Ammon's horn (tissue), 1 donor: ENCODE results near the gene ANKS1B.
"Not testable (repeated sequence)": the region's sequence is repeated elsewhere in the genome, so short reads cannot be mapped to it uniquely, and the experiment has no call there.

Experiments used
- DNase-seq: peaks from one replicate; pipeline ENCODE4 v3.0.0-alpha.2; 2016; ENCODE audit warnings: low spot score

Gene ANKS1B

DNA sequence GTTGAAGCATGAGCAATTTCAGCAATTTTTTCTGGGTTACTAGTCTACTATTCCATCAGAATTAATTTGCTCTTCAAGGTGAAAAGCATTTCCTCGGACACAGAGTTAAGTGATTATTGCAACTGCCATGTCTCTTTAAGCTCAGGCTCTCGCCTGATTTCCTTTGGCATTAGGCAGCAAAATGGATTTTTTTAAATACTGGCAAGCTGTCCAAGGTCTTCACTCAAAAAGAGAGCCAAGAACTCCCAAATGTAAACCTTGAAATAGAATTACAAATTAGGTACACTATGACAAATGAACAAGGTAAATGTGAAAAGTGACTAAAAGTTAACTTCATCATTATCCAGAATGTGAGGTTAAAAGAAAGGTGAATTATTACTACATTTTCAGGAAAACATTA is 225.3 kb downstream of the ANKS1B start:
- DNase-seq, result no peak

DNA sequence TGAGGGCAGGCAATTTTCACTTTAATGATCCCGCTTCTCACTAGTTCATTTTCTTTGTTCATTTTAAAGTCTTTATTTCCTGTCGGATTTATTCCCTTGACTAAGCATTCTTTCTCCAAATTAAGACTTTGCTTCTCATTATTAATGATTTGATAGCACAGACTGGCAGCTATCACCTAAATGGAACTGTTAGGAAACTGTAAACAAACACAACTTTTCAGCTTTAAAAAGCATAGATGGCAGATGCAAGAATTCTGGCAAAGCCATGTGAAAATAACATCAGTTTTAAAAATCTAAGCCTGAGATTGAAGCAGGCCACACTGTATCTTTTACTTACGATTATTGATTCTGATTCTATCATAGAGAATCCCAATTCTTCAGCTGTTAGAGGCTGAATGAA is 225.7 kb downstream of the ANKS1B start:
- no peak for DNase-seq

DNA sequence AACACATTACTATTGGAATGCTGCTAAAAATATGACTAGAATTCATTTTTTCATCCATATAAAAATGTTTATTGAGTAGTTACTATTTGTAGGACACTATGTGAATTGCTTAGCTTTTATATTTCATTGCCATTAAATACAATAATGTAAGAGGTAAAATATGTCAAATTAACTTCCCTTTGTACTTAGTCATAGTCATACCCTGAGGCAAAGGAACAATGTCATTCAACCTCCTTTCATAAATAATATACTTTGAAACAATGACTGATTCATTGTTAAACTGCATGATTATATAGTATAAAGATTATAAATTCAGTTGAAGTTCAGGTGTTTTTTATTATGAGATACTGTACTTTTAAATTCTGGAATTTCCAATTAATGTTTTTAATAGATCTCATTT is 232.0 kb downstream of the ANKS1B start:
- no peak for DNase-seq

DNA sequence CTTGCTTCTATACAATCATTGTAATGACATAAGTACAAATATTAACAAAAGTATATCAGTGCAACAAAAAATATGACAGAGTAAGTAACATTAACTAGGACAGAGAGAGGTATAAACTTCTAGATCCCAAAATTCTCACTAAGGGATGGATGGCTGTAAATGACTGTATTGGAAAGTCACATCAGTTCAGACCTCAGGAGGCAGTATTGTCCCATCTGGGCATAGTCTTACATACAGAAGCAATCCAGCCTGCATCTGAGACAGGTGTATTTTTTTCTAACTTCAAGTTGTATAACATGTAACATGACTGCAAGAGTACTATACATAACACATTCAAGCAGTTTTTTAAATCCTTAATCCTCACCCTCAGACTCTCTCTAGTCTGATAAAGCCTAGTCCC is 238.2 kb downstream of the ANKS1B start:
- DNase-seq, result no peak

DNA sequence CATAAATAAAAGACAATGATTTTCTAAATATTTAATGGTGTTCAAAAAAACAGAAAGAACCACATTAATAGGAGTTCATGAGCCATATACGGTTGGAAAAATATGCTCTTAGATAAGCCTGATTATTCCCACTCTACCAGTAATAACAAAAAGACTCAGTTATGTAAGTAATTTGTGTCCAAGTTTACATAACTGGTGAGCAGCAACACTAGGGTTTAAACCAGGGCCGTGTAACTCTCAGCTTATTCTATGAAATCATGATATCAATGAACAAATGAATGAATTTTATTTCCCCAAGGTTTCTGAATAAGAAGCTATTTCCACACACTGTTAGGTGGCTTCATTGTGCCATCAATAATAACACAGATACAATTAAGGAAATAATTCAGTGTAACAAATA is 238.8 kb downstream of the ANKS1B start:
- DNase-seq, result no peak

DNA sequence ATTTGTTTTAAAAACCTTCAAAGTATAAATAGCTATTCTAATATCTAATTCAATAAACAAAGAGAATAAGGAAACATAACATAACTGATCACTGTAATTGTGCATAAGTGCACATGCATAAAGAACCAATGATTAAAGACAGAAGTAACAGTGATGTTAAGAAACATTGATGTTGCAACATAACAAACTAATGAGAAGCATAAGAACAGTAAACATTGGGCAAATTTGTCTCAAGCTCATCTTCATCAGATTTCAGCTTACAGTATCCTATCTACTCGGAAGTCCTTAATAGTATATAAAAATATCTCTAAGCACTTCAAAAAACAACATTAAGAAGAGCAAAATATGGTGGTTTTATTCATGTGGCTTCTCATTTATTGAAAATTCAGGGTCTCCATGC is 239.6 kb downstream of the ANKS1B start:
- no peak for DNase-seq

DNA sequence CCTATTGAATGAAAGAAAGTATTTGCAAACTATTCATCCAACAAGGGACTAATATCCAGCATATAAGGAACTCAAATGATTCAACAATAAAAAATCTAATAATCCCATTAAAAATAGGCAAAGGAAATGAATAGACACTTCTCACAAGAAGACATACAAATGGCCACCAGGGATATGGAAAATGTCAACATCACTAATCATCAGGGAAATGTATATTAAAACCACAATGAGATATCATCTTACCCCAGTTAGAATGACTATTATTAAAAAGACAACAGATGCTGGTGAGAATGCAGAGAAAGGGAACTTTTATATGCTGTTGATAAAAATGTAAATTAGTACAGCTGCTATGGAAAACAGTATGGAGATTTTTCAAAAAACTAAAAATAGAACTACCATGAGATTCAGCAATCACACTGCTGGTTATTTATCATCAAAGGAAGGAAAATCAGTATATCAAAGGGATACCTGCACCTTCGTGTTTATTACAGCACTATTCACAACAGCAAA is 247.9 kb downstream of the ANKS1B start:
- no peak for DNase-seq

GRCh38 chr12:99732131-99732530 is 252.6 kb downstream of the ANKS1B start:
- DNase-seq, result no peak

DNA sequence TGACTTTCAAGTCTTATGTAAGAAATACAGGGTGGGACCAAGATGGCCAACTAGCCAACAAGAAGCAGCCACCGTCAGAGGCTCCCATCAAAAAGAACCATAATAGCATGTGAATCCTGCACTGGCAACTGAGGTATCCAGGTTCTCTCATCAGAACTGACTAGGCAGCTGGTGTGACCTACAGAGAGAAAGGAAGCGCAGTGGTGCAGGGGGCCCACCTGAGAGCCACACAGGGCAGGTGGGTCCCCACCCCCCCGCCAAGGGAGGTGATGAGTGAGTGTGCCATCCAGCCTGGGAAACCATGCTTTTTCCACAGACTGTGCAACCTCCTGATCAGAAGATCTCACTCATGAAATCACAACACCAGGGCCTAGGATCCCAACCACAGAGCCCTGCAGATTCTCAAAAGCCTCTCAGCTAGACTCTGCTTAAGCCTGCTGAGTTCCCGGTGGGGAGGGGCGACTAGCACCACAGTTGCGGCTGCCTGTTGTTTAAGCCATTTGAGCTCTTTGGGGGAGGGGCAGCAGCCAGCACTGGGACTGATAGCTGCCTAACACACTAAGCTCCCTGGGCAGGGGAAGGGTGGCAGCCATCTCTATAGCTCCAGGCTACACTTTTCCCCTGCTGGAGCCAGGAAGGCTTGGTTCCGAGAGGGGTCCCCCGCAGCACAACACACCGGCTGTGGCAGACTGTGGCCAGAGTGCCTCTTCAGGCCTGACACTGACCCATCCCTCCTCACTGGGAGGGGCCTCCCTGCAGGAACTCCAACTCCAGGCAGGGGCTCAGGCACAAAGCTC is 261.8 kb downstream of the ANKS1B start:
- no peak for DNase-seq

GRCh38 chr12:99721715-99722275 is 262.9 kb downstream of the ANKS1B start:
- DNase-seq, result no peak

DNA sequence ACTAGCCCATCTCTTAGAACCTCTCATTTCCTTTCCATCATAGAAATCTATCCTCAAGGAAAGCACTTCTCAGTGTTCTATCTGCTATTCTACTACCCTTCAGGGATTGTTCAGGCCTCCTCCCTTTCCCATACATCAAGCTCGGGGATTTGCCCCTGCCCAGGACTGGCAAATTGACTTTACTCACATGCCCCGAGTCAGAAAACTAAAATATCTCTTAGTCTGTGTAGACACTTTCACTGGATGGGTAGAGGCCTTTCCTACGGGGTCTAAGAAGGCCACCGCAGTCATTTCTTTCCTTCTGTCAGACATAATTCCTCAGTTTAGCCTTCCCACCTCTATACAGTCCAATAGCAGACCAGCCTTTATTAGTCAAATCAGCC is 264.7 kb downstream of the ANKS1B start:
- not testable (repeated sequence) for DNase-seq

DNA sequence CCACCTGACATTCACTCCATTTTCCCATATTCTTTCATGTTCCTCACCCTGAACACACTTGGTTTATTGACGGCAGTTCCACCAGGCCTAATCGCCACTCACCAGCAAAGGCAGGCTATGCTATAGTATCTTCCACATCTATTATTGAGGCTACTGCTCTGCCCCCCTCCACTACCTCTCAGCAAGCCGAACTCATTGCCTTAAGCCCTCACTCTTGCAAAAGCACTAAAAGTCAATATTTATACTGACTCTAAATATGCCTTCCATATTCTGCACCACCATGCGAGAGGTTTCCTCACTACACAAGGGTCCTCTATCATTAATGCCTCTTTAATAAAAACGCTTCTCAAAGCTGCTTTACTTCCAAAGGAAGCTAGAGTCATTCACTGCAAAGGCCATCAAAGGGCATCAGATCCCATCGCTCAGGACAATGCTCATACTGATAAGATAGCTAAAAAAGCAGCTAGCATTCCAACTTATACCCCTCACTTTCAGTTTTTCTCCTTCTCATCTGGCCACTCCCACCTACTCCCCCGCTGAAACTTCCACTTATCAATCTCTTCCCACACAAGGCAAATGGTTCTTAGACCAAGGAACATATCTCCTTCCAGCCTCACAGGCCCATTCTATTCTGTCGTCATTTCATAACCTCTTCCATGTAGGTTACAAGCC is 265.2 kb downstream of the ANKS1B start:
- not testable (repeated sequence) for DNase-seq

GRCh38 chr12:99715841-99716510 is 268.8 kb downstream of the ANKS1B start:
- DNase-seq, result not testable (repeated sequence)

GRCh38 chr12:99714921-99715320 is 269.8 kb downstream of the ANKS1B start:
- not testable (repeated sequence) for DNase-seq

DNA sequence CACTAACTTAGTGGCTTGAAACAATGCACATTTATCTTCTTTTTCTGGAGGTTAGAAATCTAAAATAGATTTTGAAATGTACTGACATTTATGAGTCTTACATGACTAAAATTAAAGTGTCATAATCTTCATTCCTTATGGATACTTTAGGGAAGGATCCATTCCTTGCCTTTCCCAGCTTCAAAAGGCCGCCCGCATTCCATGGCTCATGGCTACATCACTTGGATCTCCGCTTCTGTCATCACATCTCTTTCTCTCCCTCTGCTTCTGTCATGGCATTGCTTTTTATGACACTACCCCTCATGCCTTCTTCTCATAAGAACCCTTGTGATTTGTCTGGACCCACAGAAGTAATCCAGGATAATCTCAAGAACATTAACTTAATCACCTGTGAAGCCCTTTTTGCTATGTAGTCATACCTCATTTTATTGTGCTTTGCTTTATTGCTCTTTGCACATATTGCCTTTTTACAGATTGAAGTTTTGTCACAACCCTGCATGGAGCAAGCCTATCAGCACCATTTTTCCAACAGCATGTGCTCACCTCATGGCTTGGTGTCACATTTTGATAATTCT is 270.7 kb downstream of the ANKS1B start:
- no peak for DNase-seq

- DNase-seq, result no peak
These were observed 272.5 kb downstream of the ANKS1B start for GRCh38 chr12:99712281-99712680.

GRCh38 chr12:99711246-99711645 is 273.5 kb downstream of the ANKS1B start:
- no peak for DNase-seq

DNA sequence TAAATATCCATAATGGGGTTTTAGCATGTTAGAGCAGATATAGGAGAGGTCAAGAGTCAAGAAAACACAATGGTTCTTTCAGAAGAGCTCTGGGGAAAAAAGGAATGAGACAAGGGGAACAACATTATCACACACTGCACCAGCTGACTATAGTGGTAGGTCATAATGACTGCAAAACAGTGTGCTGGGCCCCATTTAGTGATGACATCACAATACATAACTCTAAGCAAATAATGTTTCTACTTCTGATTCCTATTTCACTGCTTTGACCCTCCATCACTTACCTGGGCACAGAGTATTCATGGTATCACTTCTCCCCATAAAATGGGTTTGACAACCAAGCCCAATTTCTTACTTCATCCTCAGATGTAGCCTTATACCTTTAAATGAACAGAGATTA is 275.1 kb downstream of the ANKS1B start:
- no peak for DNase-seq

DNA sequence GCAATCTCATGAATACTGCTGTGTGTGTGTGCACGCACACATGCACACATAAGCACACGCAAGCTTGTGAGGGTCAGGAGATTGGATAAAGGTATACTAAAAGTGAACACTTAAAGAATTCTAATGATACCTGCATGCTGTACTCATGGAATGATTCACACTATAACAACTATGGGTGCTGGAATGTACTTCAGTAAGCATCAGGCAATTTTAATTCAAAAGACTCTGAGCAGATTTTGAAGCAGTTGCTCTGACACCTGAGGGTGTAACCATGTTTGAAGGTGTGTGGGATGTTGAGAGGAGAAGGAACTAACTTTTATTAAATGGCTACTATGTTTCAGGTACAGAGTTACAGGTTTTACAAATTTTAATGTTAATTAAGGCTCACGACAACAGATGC is 275.6 kb downstream of the ANKS1B start:
- DNase-seq, result no peak

DNA sequence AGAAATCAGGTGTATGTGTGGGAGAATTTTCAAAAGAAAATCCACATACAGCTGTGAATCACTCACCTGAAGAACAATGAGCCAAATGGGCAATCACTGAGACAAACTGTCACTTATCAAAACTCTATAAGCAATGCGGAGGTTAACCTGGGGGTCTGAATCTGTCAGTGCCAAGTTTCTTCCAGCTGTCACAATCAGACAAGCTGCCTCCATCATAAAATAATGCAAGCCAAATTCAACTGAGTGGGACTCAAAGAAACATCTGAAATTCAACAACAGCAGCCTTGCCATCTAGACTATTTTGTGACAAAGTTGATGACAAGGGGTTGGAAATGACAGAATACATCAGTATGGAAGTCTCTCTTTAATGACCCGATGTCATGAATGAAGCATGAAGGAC is 276.9 kb downstream of the ANKS1B start:
- no peak for DNase-seq

- no peak for DNase-seq
These were observed 277.8 kb downstream of the ANKS1B start for GRCh38 chr12:99706736-99707473.

DNA sequence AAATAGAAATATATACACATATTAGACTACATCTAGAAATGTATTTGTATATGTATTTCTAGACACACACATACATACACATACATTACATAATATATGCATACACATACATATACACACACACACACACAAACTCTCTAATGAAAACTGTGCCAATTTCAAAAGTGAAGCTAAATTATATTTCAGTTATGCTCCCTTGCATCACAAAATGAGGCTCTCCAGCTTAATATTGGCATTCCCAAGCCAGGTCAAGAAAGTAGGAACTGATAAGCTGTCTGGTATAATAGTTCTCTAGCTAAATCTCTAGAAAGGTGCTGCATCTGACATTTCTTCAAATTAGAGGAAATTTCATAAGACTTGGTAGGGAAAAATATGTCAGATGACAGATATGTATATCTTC is 280.3 kb downstream of the ANKS1B start:
- no peak for DNase-seq
